Stimulated activated CD4-positive, alpha-beta T cell treated with anti-CD3 and anti-CD28 coated beads, Interleukin-1b, Interleukin-23, amount 100 ng/mL, for 1 hour (primary cell): ENCODE results near the gene EFNA1.
"Not testable (repeated sequence)": the region's sequence is repeated elsewhere in the genome, so short reads cannot be mapped to it uniquely, and the experiment has no call there.

Experiments used
- DNase-seq, 2 donors: peaks; one replicate each; pipeline ENCODE4 v3.0.0-alpha.2; 2020; ENCODE audit warnings: low read depth in 2 of 2

EFNA1 gene

DNA sequence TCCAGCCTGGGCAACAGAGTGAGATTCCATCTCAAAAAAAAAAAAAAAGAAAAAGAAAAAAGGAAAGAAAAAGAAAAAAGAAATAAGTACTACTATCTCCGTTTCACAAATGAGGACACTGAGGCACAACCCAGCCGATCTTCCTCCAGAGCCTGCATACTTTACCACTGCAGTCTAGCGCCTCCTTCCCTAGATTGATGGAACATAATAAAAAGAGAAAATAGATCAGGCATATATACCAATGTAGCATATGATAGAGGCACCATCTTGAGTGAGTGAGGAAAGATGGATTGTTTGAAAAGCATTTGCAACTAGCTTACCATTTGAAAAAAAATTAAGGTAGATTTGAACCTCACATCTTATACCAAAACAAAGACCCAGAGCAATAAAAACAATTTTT lies 17.8 kb downstream of the EFNA1 start:
- no peak for DNase-seq

DNA sequence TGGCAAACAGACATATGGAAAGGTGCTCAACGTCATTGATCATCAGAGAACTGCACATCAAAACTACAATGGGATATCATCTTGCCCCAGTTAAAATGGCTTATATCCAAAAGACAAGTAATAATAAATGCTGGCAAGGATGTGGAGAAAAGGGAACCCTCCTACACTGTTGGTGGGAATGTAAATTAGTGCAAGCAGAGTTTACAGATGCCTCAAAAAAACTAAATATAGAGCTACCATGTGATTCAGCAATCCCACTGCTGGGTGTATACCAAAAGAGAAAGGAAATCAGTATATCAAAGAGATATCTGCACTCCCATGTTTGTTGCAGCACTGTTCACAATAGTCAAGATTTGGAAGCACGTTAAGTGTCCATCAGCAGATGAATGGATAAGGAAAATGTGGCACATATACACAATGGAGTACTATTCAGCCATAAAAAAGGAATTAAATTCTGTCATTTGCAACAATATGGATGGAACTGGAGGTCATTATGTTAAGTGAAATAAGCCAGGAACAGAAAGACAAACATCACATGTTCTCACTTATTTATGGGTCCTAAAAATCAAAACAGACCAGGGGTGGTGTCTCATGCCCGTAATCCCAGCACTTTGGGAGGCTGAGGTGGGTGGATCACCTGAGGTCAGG lies 28.4 kb downstream of the EFNA1 start:
- not testable (repeated sequence) for DNase-seq

- DNase-seq: no peak
These were observed 31.3 kb downstream of the EFNA1 start for GRCh38 chr1:155158991-155159390.

DNA sequence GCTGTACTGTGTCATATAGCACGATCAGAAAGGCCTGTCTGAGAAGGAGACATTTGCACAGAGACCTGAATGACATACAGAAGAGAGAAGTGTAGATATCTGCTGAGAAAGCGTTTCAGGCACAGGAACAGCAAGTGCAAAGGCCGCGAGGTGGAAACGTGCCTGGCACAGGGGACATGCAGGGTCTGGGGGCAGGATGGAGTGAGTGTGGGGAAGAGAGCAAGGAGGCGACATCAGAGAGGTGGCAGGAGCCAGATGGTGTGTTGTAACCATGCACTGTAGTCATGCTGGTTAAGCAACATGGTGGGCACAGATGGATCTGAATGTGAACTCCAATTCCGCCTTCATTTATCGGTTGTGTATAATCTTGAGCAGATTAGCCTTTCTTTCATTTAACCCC lies 32.5 kb downstream of the EFNA1 start:
- DNase-seq: no peak

GRCh38 chr1:155162631-155163030 lies 35.0 kb downstream of the EFNA1 start:
- DNase-seq: not testable (repeated sequence)

DNA sequence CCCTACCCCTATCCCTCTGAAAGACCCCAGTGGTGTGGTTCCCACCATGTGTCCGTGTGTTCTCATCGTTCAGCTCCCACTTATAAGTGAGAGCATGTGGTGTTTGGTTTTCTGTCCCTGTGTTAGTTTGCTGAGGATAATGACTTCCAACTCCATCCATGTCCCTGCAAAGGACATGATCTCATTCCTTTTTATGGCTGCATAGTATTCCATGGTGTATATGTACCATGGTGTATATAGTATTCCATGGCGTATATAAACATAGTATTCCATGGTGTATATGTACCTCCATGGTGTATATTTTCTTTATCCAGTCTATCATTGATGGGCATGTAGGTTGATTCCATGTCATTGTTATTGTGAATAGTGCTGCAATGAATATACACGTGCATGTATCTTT lies 36.1 kb downstream of the EFNA1 start:
- DNase-seq: not testable (repeated sequence)

GRCh38 chr1:155164625-155165024 lies 36.9 kb downstream of the EFNA1 start:
- not testable (repeated sequence) for DNase-seq

- DNase-seq: no peak
These were observed 38.4 kb downstream of the EFNA1 start for GRCh38 chr1:155166051-155166470.

DNA sequence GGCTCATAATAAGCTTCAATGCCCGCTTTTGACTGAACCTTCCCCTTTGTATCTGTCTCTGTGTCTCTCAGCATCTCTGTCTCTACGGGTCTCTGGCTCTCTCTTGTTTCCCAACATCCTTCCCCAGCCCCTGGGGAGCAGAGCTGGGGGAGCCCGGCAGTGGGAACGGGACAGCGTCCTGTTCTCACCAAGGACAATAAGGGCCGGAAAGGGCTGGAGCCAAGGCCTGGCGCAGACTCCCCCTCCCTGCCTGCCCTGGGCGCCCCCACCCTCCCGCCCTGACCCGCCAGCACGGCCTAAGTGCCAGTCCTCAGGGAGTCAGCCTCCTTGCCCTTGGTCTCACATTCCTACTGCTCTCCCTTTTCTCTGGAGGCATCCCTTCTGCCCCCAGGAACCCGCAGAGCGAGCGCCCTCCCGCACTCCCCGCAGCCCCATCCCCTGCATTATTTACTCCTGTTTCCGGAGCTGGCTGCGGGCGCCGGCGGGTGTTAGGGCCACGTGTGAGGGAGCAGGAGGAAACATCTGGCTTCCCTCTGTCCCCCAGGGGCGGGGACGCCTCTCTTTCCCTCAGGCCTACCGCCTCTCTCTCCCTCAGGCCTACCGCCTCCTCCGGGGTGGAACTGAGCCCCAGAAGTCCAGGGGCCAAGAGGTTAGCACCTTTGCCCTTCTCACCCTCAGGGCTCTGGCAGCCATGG lies 38.9 kb downstream of the EFNA1 start:
- no peak for DNase-seq

- DNase-seq: peak; percentile 65 to 76
These were observed 39.8 kb downstream of the EFNA1 start for GRCh38 chr1:155167166-155168104.

- not testable (repeated sequence) for DNase-seq
These were observed 40.4 kb downstream of the EFNA1 start for GRCh38 chr1:155168105-155168445.

- DNase-seq: no peak
These were observed 41.0 kb downstream of the EFNA1 start for GRCh38 chr1:155168456-155169210.

- no peak for DNase-seq
These were observed 41.9 kb downstream of the EFNA1 start for GRCh38 chr1:155169541-155169940.

DNA sequence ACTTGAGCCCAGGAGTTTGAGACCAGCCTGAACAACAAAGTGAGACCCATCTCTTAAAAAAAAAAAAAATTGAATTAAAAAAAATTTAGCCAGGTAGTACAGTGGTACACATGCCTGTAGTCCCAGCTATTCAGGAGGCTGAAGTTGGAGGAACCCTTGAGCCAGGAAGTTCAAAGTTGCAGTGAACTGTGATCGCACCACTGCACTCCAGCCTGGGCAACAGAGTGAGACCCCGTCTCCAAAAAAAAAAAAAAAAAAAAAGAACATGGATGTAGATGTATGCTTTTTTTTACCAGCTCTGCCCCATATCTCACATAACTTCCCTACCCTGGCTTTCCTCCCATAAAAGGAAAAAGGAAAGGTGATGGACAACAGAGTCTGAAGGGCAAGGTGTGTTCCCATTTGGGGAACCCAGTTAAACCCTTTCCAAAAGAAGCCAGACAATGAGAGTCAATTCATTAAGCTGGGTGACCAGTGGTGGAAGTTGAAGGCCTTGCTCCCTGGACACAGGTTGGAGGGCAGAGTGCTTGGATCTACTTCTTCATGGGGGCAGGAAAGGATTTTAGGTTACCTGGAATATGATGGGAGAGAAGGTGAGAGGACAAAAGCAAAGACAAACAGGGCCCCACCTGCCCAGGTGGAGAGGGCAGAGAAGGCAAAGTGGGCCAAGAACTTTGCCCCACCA lies 42.6 kb downstream of the EFNA1 start:
- no peak for DNase-seq

- DNase-seq: no peak
These were observed 43.1 kb downstream of the EFNA1 start for GRCh38 chr1:155170806-155171205.

GRCh38 chr1:155171836-155172731 lies 44.4 kb downstream of the EFNA1 start:
- DNase-seq: no peak

GRCh38 chr1:155172732-155173477 lies 45.2 kb downstream of the EFNA1 start, which contains the start of gene KRTCAP2:
Gene KRTCAP2 (minus strand): TSS chr1:155173304. CDS start chr1:155173224, 80 bp downstream.
- peak; percentile 86 to 88 for DNase-seq

- DNase-seq: peak; percentile 32 to 46
These were observed 46.0 kb downstream of the EFNA1 start, which contains the start of gene TRIM46 for GRCh38 chr1:155173478-155174323. Gene TRIM46 (plus strand): TSS chr1:155173849. CDS start chr1:155173967, 118 bp downstream.
